DND-41 (cell line): ENCODE data around the gene PBRM1.

Source experiments
- ATAC-seq: fragments of 200-7000 bp; cut with Tn5 transposase; 3 replicates; pipeline ENCODE4 v1.9.1; 2021; ENCODE audit warnings: low read depth; ENCODE audit not compliant: insufficient read depth
- DNase-seq: peaks from one replicate; pipeline ENCODE4 v3.0.0-alpha.2; 2020
- H2AFZ ChIP-seq: 2 replicates; pipeline ENCODE4 v1.6.0; 2012; ENCODE audit warnings: low read depth, low read length
- H3K27ac ChIP-seq: 2 replicates; pipeline ENCODE4 v1.5.1; 2012; ENCODE audit warnings: low read length, inconsistent platforms
- H3K27me3 ChIP-seq: fragments of 200-600 bp; sonication (generic); 2 replicates; pipeline ENCODE4 v1.6.0; 2012; ENCODE audit warnings: low read length, mild to moderate bottlenecking, inconsistent platforms; ENCODE audit not compliant: insufficient read depth, poor library complexity
- H3K36me3 ChIP-seq: 2 replicates; pipeline ENCODE4 v1.5.1; 2012; ENCODE audit warnings: low read length, inconsistent platforms; ENCODE audit not compliant: insufficient read depth
- H3K4me1 ChIP-seq: 2 replicates; pipeline ENCODE4 v1.5.1; 2012; ENCODE audit warnings: mild to moderate bottlenecking, low read length; ENCODE audit not compliant: insufficient read depth
- H3K4me2 ChIP-seq: 2 replicates; pipeline ENCODE4 v1.6.0; 2012; ENCODE audit warnings: mild to moderate bottlenecking, moderate library complexity, low read length, inconsistent platforms; ENCODE audit not compliant: insufficient read depth
- H3K4me3 ChIP-seq, 2 experiments: fragments of 200-600 bp in 1 of 2; shearing (Covaris generic) in 1 of 2; 2 replicates each; pipeline ENCODE4 v1.5.1; 2012 to 2016; ENCODE audit warnings: inconsistent platforms in 2 of 2, low read length in 2 of 2, mild to moderate bottlenecking in 2 of 2, low read depth in 1 of 2, moderate library complexity in 1 of 2
- H3K79me2 ChIP-seq: 2 replicates; pipeline ENCODE4 v1.6.0; 2012; ENCODE audit warnings: low read length, inconsistent platforms; ENCODE audit not compliant: insufficient read depth
- H3K9ac ChIP-seq: 2 replicates; pipeline ENCODE4 v1.6.0; 2012; ENCODE audit warnings: low read depth, mild to moderate bottlenecking, inconsistent platforms, low read length, moderate library complexity
- H3K9me3 ChIP-seq: 2 replicates; pipeline ENCODE4 v1.5.1; 2012; ENCODE audit warnings: low read length, moderate library complexity, mild to moderate bottlenecking, inconsistent platforms; ENCODE audit not compliant: insufficient read depth, severe bottlenecking
- H4K20me1 ChIP-seq: 2 replicates; pipeline ENCODE4 v1.6.0; 2012; ENCODE audit warnings: low read length; ENCODE audit not compliant: insufficient read depth
- EZH2 ChIP-seq: IDR thresholded peaks from 3 replicates; pipeline ENCODE4 v1.6.1; 2012; ENCODE audit warnings: borderline replicate concordance, low read depth, mild to moderate bottlenecking, moderate library complexity, low read length, inconsistent platforms; ENCODE audit not compliant: severe bottlenecking
- TF ChIP-seq, protein P1 (sequence below): IDR thresholded peaks from 2 replicates; pipeline ENCODE4 v1.5.1; 2012; ENCODE audit warnings: borderline replicate concordance, low read length, moderate library complexity, mild to moderate bottlenecking; ENCODE audit not compliant: poor library complexity, severe bottlenecking; ENCODE audit errors: extremely low read depth

The PBRM1 gene

DNA sequence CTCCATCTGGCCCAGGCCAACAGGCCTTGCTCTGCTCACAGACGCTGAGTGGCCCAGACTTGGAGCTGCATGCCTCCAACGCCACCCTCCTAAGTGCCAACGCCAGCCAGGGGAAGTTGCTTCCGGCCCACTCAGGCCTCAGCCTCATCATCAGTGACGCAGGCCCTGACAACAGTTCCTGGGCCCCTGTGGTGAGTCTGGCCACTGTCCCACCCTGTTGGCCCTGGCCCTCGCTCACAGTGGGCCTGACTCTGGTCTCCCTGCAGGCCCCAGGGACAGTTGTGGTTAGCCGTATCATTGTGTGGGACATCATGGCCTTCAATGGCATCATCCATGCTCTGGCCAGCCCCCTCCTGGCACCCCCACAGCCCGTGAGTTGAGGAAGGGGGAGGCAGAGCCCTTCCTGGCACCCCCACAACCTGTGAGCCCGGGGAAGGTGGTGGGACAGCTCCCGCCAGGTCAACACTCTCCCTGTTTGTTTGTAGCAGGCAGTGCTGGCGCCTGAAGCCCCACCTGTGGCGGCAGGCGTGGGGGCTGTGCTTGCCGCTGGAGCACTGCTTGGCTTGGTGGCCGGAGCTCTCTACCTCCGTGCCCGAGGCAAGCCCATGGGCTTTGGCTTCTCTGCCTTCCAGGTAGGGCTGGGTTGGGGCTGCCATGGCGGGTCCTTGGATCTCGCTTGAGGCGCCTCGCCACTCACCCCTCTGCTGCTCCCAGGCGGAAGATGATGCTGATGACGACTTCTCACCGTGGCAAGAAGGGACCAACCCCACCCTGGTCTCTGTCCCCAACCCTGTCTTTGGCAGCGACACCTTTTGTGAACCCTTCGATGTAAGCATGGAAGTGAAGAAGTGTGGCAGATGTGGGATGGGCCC lies 162.1 kb downstream of the PBRM1 start:
- TF ChIP-seq, protein P1, sequence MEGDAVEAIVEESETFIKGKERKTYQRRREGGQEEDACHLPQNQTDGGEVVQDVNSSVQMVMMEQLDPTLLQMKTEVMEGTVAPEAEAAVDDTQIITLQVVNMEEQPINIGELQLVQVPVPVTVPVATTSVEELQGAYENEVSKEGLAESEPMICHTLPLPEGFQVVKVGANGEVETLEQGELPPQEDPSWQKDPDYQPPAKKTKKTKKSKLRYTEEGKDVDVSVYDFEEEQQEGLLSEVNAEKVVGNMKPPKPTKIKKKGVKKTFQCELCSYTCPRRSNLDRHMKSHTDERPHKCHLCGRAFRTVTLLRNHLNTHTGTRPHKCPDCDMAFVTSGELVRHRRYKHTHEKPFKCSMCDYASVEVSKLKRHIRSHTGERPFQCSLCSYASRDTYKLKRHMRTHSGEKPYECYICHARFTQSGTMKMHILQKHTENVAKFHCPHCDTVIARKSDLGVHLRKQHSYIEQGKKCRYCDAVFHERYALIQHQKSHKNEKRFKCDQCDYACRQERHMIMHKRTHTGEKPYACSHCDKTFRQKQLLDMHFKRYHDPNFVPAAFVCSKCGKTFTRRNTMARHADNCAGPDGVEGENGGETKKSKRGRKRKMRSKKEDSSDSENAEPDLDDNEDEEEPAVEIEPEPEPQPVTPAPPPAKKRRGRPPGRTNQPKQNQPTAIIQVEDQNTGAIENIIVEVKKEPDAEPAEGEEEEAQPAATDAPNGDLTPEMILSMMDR, result no peak
- TF ChIP-seq EZH2, result no peak
- ATAC-seq (no peak), DNase-seq (no peak)
- H3K27me3 ChIP-seq, result no peaks in the 10 kb centered on the region
- no peak overlapping the region for H3K4me3 ChIP-seq
- no peaks in the 10 kb centered on the region for H3K4me1 ChIP-seq
- no peak overlapping the region for H3K4me2 ChIP-seq
- H3K36me3 ChIP-seq, result no peaks in the 10 kb centered on the region
- no peaks in the 10 kb centered on the region for H3K79me2 ChIP-seq
- H2AFZ ChIP-seq, result no peak overlapping the region
- no peak overlapping the region for H3K27ac ChIP-seq
- no peak overlapping the region for H3K9ac ChIP-seq
- no peaks in the 10 kb centered on the region; the same call in 1 of the 2 replicates for H4K20me1 ChIP-seq
- no peaks in the 10 kb centered on the region for H3K9me3 ChIP-seq

DNA sequence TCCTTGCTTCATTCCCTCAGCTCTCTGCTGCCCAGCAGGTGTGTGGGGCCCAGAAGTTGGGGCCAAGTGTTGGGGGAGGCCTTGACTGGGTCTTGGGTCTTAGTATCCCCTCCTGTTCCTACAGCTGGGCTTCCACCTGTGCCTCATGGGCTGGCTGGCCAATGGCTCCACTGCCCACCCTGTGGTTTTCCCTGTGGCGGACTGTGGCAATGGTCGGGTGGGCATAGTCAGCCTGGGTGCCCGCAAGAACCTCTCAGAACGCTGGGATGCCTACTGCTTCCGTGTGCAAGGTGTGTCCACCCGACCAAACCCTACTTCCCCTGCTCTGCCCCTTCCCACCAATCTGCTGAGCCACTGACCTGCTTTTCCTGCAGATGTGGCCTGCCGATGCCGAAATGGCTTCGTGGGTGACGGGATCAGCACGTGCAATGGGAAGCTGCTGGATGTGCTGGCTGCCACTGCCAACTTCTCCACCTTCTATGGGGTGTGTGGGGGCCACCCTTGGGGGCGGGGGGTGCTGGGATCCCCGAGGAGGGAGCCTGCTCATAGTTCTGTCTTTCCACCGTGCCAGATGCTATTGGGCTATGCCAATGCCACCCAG lies 163.0 kb downstream of the PBRM1 start:
- no peak for DNase-seq
- H3K27ac ChIP-seq, result no peak overlapping the region

DNA sequence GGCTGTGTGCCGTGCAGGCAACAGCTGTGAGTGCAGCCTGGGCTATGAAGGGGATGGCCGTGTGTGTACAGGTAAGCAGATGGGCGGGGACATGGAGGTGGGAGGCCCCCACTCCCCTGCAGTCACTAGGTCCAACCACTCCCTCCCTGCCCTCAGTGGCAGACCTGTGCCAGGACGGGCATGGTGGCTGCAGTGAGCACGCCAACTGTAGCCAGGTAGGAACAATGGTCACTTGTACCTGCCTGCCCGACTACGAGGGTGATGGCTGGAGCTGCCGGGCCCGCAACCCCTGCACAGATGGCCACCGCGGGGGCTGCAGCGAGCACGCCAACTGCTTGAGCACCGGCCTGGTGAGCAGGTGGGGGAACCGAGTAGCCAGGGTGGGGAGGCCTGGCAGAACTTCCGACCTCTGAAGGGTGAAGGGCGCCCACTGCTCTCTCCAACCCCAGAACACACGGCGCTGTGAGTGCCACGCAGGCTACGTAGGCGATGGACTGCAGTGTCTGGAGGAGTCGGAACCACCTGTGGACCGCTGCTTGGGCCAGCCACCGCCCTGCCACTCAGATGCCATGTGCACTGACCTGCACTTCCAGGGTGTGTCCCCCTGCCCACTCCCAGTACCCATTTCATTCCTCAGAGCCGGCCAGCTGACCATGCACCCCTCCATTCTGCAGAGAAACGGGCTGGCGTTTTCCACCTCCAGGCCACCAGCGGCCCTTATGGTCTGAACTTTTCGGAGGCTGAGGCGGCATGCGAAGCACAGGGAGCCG lies 163.6 kb downstream of the PBRM1 start:
- Histone ChIP-seq H3K79me2 (no peaks in the 10 kb centered on the region), H3K4me3 (no peak overlapping the region), H3K9me3 (no peaks in the 10 kb centered on the region), H3K27ac (no peak overlapping the region), H3K9ac (no peak overlapping the region), H2AFZ (no peak overlapping the region), H4K20me1 (no peaks in the 10 kb centered on the region; the same call in 1 of the 2 replicates), H3K36me3 (no peaks in the 10 kb centered on the region), H3K27me3 (no peaks in the 10 kb centered on the region), H3K4me2 (no peak overlapping the region), H3K4me1 (no peaks in the 10 kb centered on the region)
- DNase-seq, result no peak
- no peak for TF ChIP-seq EZH2
- TF ChIP-seq, protein P1, result no peak
- ATAC-seq, result no peak

More for the DNA sequence above, 163.0 kb downstream of the PBRM1 start:
- Histone ChIP-seq H3K4me1 (no peaks in the 10 kb centered on the region), H2AFZ (no peak overlapping the region), H3K9me3 (no peaks in the 10 kb centered on the region), H3K4me3 (no peak overlapping the region), H3K4me2 (no peak overlapping the region), H3K9ac (no peak overlapping the region), H3K79me2 (no peaks in the 10 kb centered on the region), H3K27me3 (no peaks in the 10 kb centered on the region), H4K20me1 (no peaks in the 10 kb centered on the region; the same call in 1 of the 2 replicates), H3K36me3 (no peaks in the 10 kb centered on the region)
- no peak for ATAC-seq
- TF ChIP-seq, protein P1, result no peak
- TF ChIP-seq EZH2, result no peak
